H1 (cell line): ENCODE data around the gene PREX1. TPM values are rescaled to one million over a fixed set of nuclear protein-coding genes. Genes with fewer than 3 reads are reported as not detected.

Experiments used
- BRCA1 ChIP-seq: IDR thresholded peaks from 2 replicates; pipeline ENCODE4 v1.6.1; 2012; ENCODE audit warnings: low read depth, low read length, improper control_type of control experiment
- CEBPB ChIP-seq: IDR thresholded peaks from 2 replicates; pipeline ENCODE4 v1.6.1; 2012; ENCODE audit warnings: low read depth, low read length
- CHD1 ChIP-seq: IDR thresholded peaks from 2 replicates; pipeline ENCODE4 v1.6.1; 2012; ENCODE audit warnings: low read depth, low read length, improper control_type of control experiment
- EZH2 ChIP-seq: fragments of 200-600 bp; sonication (generic); IDR thresholded peaks from 2 replicates; pipeline ENCODE4 v1.7.1; 2012; ENCODE audit warnings: low read depth, mild to moderate bottlenecking, moderate library complexity, low read length, inconsistent platforms; ENCODE audit not compliant: severe bottlenecking
- JUN ChIP-seq: IDR thresholded peaks from 2 replicates; pipeline ENCODE4 v1.6.1; 2011; ENCODE audit warnings: low read depth, mild to moderate bottlenecking, improper control_type of control experiment, low read length
- JUND ChIP-seq: IDR thresholded peaks from 2 replicates; pipeline ENCODE4 v1.6.1; 2011; ENCODE audit warnings: mild to moderate bottlenecking, improper control_type of control experiment, low read length
- KDM5A ChIP-seq: fragments of 200-600 bp; IDR thresholded peaks from 2 replicates; pipeline ENCODE4 v1.7.1; 2012; ENCODE audit warnings: mild to moderate bottlenecking, low read length, inconsistent platforms, mixed read lengths
- POLR2AphosphoS5 ChIP-seq: IDR thresholded peaks from 2 replicates; pipeline ENCODE4 v1.6.1; 2011; ENCODE audit warnings: low read depth, low read length
- SP2 ChIP-seq: IDR thresholded peaks from 2 replicates; pipeline ENCODE4 v1.6.1; 2012; ENCODE audit warnings: mild to moderate bottlenecking, low read length, inconsistent platforms
- YY1 ChIP-seq: IDR thresholded peaks from 2 replicates; pipeline ENCODE4 v1.6.1; 2011; ENCODE audit warnings: low read depth, mild to moderate bottlenecking, low read length
- polyA plus RNA-seq, 7 experiments: library from polyadenylated mRNA; depleted of rRNA in 3 of 7; stranded (reverse) in 5 of 7; unstranded in 2 of 7; fragments of >200 nt in 5 of 7; fragments of 200-250 nt in 2 of 7; gene quantifications; 1 replicate in 5 of 7; 2 replicates in 1 of 7; 4 replicates in 1 of 7; pipeline versions ENCODE4 v1.2.1 to v1.2.3, GENCODE V29; 2011 to 2013; ENCODE audit warnings: missing spikeins in 2 of 7, mixed read lengths in 2 of 7
- total RNA-seq: library from RNA; stranded (reverse); fragmentation: NEBNext Ultra II Directional; extraction: Animal tissue kit (Norgen Biotek cat#: 25700); gene quantifications from 2 replicates; pipeline ENCODE4 v1.2.1, GENCODE V29; 2021
- TF ChIP-seq, protein P1 (sequence below), 3 experiments: IDR thresholded peaks; 1 replicate in 2 of 3; 2 replicates in 1 of 3; pipeline versions ENCODE4 v1.5.1 to v1.6.1; 2011; ENCODE audit warnings: low read length in 3 of 3, mild to moderate bottlenecking in 3 of 3, inconsistent platforms in 2 of 3, low read depth in 1 of 3, moderate library complexity in 1 of 3; ENCODE audit not compliant: insufficient read depth in 1 of 3; ENCODE audit errors: control extremely low read depth in 1 of 3

Gene PREX1
- total and polyA plus RNA-seq, 2 of the 8 experiments (the other 6 are each of a cell fraction or from before 2014, with no cell fraction given) = 10.7 to 12.8 TPM

DNA sequence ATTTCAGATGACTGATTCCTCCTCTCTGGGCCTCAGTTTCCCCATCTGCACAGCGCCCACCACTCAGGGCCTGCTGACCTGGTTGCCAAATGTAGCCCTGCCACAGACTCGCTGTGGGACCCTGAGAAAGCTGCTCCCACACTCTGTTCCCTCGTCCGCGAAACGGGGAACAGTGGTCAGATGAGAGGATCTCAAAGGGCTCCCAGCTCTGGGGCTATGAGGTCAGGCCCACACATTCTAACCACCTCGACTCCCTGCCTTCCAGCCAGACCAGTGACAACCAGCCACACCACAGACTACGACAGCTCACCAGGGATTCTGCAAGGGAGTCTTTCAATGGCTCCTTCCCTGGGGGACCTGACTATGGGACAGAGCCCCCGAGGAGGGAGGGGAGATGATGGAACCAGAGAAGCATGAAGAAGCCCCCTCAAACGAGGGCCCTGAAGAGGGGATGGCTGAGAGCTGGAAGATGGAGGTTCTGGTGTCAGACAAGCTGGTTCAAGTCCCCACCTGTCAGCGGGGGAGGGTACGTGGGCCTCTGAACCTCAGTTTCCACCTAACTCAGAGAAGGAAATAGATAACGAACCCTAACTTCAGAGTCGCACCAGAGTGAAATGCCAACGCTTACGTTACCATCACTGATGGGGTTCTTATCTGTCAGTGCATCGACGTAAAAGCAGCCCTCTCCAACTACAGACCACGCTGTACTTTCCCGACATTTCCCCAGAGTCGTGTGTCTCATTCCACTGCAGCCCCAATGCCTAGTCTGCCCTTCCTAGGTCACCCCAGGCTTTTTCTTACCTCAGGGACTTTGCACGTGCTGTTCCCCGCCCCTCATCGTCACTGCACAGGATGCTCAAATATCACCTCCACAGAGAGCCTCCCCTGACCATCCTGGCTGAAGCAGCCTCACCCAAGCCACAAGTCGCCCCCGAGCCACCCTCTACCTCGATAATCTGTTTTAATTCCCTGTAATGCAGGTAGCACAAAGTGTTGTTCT is 60.5 kb downstream of the PREX1 start (continued):
- TF ChIP-seq EZH2 (no peak), BRCA1 (no peak), KDM5A (no peak), YY1 (no peak), JUND (no peak), POLR2AphosphoS5 (no peak), SP2 (no peak), JUN (no peak), CEBPB (no peak), CHD1 (no peak)
- TF ChIP-seq, protein P1, sequence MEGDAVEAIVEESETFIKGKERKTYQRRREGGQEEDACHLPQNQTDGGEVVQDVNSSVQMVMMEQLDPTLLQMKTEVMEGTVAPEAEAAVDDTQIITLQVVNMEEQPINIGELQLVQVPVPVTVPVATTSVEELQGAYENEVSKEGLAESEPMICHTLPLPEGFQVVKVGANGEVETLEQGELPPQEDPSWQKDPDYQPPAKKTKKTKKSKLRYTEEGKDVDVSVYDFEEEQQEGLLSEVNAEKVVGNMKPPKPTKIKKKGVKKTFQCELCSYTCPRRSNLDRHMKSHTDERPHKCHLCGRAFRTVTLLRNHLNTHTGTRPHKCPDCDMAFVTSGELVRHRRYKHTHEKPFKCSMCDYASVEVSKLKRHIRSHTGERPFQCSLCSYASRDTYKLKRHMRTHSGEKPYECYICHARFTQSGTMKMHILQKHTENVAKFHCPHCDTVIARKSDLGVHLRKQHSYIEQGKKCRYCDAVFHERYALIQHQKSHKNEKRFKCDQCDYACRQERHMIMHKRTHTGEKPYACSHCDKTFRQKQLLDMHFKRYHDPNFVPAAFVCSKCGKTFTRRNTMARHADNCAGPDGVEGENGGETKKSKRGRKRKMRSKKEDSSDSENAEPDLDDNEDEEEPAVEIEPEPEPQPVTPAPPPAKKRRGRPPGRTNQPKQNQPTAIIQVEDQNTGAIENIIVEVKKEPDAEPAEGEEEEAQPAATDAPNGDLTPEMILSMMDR (IDR thresholded peaks at IDR 0.05; ENCODE audit: control extremely low read depth in 1 of 3, insufficient read depth in 1 of 3, low read depth in 1 of 3, low read length in 3 of 3) = no peak
- TF ChIP-seq, all 59 proteins: peak for 0
